ENCODE data around the gene MARK2.

Gene MARK2

DNA sequence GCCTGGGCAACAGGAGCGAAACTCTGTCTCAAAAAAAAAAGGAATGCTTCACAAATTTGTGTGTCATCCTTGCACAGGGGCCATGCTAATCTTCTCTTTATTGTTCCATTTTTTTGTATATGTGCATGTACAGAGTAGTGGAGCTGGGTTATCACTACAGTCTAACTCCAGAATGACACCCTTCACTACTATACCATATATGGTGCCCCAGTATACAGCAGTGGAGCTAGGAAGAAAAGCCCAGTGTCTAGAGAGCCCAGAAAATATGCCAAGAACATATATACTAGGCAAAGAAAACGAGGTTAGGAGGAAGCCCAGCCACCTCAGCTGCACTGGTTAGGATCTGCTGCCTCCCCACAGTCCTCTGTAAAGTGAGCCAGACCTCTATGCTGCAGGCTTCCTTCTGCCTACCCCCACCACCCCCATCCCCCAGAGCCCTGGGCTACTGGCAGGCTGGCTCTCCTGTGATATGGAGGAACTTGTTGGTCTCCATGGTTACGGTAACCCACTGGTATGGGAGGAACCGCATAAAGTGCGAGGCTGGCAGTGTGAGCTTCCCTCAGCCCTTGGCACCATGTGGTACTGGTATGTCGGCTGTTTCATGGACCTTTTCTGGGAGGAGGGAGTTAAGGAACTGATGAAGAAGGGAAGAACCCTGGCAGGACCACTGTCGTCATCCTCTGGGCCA is 43.8 kb downstream of the MARK2 start:
- no peak for TF ChIP-seq CEBPB (IDR thresholded peaks at IDR 0.05)
- no peak for TF ChIP-seq YY1 (IDR thresholded peaks at IDR 0.05; ENCODE audit: low read depth)
- no peak for TF ChIP-seq CREB1 (IDR thresholded peaks at IDR 0.05; ENCODE audit: low read depth)
- no peak for TF ChIP-seq NFIC (IDR thresholded peaks at IDR 0.05)
- no peak for TF ChIP-seq USF1 (IDR thresholded peaks at IDR 0.05)
- TF ChIP-seq REST (IDR thresholded peaks at IDR 0.05; ENCODE audit: low read depth): no peak
- no peak for TF ChIP-seq EGR1 (IDR thresholded peaks at IDR 0.05)
- no peak for TF ChIP-seq TCF12 (IDR thresholded peaks at IDR 0.05; ENCODE audit: low read depth)
- no peak for TF ChIP-seq FOXM1 (IDR thresholded peaks at IDR 0.05; ENCODE audit: borderline replicate concordance, low read depth)
- no peak for TF ChIP-seq TEAD4 (IDR thresholded peaks at IDR 0.05)
- TF ChIP-seq EP300 (IDR thresholded peaks at IDR 0.05; ENCODE audit: borderline replicate concordance): no peak
- no peak for TF ChIP-seq ZBTB7A (IDR thresholded peaks at IDR 0.05; ENCODE audit: low read depth)
- TF ChIP-seq, protein P1, sequence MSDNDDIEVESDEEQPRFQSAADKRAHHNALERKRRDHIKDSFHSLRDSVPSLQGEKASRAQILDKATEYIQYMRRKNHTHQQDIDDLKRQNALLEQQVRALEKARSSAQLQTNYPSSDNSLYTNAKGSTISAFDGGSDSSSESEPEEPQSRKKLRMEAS (IDR thresholded peaks at IDR 0.05): no peak
- no peak for TF ChIP-seq TAF1 (IDR thresholded peaks at IDR 0.05; ENCODE audit: low read depth)
- TF ChIP-seq RAD21 (IDR thresholded peaks at IDR 0.05; ENCODE audit: low read depth): no peak

GRCh38 chr11:63883791-63884190 is 44.9 kb downstream of the MARK2 start:
- TF ChIP-seq CREB1 (IDR thresholded peaks at IDR 0.05; ENCODE audit: low read depth) (no peak), EGR1 (IDR thresholded peaks at IDR 0.05) (no peak), YY1 (IDR thresholded peaks at IDR 0.05; ENCODE audit: low read depth) (no peak), ZBTB7A (IDR thresholded peaks at IDR 0.05; ENCODE audit: low read depth) (no peak), RAD21 (IDR thresholded peaks at IDR 0.05; ENCODE audit: low read depth) (no peak), TCF12 (IDR thresholded peaks at IDR 0.05; ENCODE audit: low read depth) (no peak), NFIC (IDR thresholded peaks at IDR 0.05) (no peak), EP300 (IDR thresholded peaks at IDR 0.05; ENCODE audit: borderline replicate concordance) (no peak), TEAD4 (IDR thresholded peaks at IDR 0.05) (no peak), FOXM1 (IDR thresholded peaks at IDR 0.05; ENCODE audit: borderline replicate concordance, low read depth) (no peak), REST (IDR thresholded peaks at IDR 0.05; ENCODE audit: low read depth) (no peak), CEBPB (IDR thresholded peaks at IDR 0.05) (no peak)
- TF ChIP-seq, protein P1 (IDR thresholded peaks at IDR 0.05): no peak

- TF ChIP-seq EGR1 (IDR thresholded peaks at IDR 0.05): no peak
- TF ChIP-seq, protein P1 (IDR thresholded peaks at IDR 0.05): no peak
- TF ChIP-seq TAF1 (IDR thresholded peaks at IDR 0.05; ENCODE audit: low read depth): no peak
- no peak for TF ChIP-seq NFIC (IDR thresholded peaks at IDR 0.05)
- no peak for TF ChIP-seq TCF12 (IDR thresholded peaks at IDR 0.05; ENCODE audit: low read depth)
- TF ChIP-seq EP300 (IDR thresholded peaks at IDR 0.05; ENCODE audit: borderline replicate concordance): no peak
- TF ChIP-seq FOXM1 (IDR thresholded peaks at IDR 0.05; ENCODE audit: borderline replicate concordance, low read depth): no peak
- TF ChIP-seq USF1 (IDR thresholded peaks at IDR 0.05): no peak
Observed at GRCh38 chr11:63884196-63884932, 45.5 kb downstream of the MARK2 start.

GRCh38 chr11:63887386-63887999 is 48.6 kb downstream of the MARK2 start:
- TF ChIP-seq YY1 (IDR thresholded peaks at IDR 0.05; ENCODE audit: low read depth) (no peak), REST (IDR thresholded peaks at IDR 0.05; ENCODE audit: low read depth) (no peak), EGR1 (IDR thresholded peaks at IDR 0.05) (no peak), RAD21 (IDR thresholded peaks at IDR 0.05; ENCODE audit: low read depth) (no peak)
- TF ChIP-seq, protein P1 (IDR thresholded peaks at IDR 0.05): no peak

Measured in Ishikawa (cell line).